Activated CD8-positive, alpha-beta T cell treated with anti-CD3 and anti-CD28 coated beads, Interleukin-2, amount 10 ng/mL, durations not matched to agents 7 days and 5 days (primary cell): ENCODE data around the gene TRAF3IP1. TPM values are rescaled to one million over a fixed set of nuclear protein-coding genes. Genes with fewer than 3 reads are reported as not detected.
A peak's percentile ranks its signal among the peaks of the same experiment; 100 is the strongest.

Experiments used
- ATAC-seq: fragments of 150-1000 bp; cut with Tn5 transposase; one replicate; pipeline ENCODE4 v1.10.0; 2021; ENCODE audit warnings: moderate library complexity
- CTCF ChIA-PET: fragments of 350-600 bp; sonication (Branson Sonifier 250); formaldehyde crosslinking; loops from one replicate; lab custom pipeline; 2021; ENCODE audit warnings: antibody characterized with exemption; lab: Charles Lee
- POLR2A ChIA-PET: fragments of 350-600 bp; sonication (Branson Sonifier 250); formaldehyde crosslinking; loops from one replicate; lab custom pipeline; 2021; ENCODE audit warnings: antibody characterized with exemption; lab: Charles Lee
- DNase-seq: peaks from one replicate; pipeline ENCODE4 v3.0.0-alpha.2; 2020
- H3K27ac Mint-ChIP-seq: one replicate; pipeline ENCODE4 v1.8.0; 2021; ENCODE audit warnings: mild to moderate bottlenecking, mixed read lengths
- H3K27me3 Mint-ChIP-seq: one replicate; pipeline ENCODE4 v1.8.0; 2021; ENCODE audit warnings: low read depth, mixed read lengths
- H3K36me3 Mint-ChIP-seq: one replicate; pipeline ENCODE4 v1.8.0; 2021; ENCODE audit warnings: low read depth, mixed read lengths
- H3K4me1 Mint-ChIP-seq: one replicate; pipeline ENCODE4 v1.8.0; 2021; ENCODE audit warnings: low read depth, mixed read lengths
- H3K4me3 Mint-ChIP-seq: one replicate; pipeline ENCODE4 v1.8.0; 2021; ENCODE audit warnings: mild to moderate bottlenecking, mixed read lengths
- H3K9me3 Mint-ChIP-seq: one replicate; pipeline ENCODE4 v1.8.0; 2022; ENCODE audit warnings: mixed read lengths; ENCODE audit not compliant: insufficient read depth
- total RNA-seq, 2 experiments: library from RNA; stranded (reverse); gene quantifications; one replicate each; pipeline ENCODE4 v1.2.3, GENCODE V29; 2021

Gene TRAF3IP1
- total RNA-seq, 2 experiments from 2014 or later: 7.1 to 7.5 TPM

- Mint-ChIP-seq H3K36me3 (peaks cover 9% of the 10 kb centered on the region), H3K4me3 (no peak overlapping the region), H3K4me1 (peaks cover 52% of the 10 kb centered on the region), H3K27me3 (peaks cover 5% of the 10 kb centered on the region), H3K27ac (peak overlapping the region; percentile 7), H3K9me3 (no peaks in the 10 kb centered on the region)
- ChIA-PET POLR2A (no interaction called here), CTCF (interaction anchor here (0.9 to 1.2 kb wide), 6 partner anchors 14 to 408 kb away, joined by 3 read pairs; no protein-coding TSS in a partner anchor)
- ATAC-seq (peak; percentile 41), DNase-seq (no peak)
Measured at GRCh38 chr2:238376884-238377391, 56.6 kb downstream of the TRAF3IP1 start.

GRCh38 chr2:238378230-238379095, 58.1 kb downstream of the TRAF3IP1 start:
- ChIA-PET POLR2A (no interaction called here), CTCF (interaction anchor here (1.1 to 1.6 kb wide), 3 partner anchors 8 to 86 kb away, joined by 3 to 11 read pairs (median 3); no protein-coding TSS in a partner anchor)
- peaks cover 64% of the 10 kb centered on the region for H3K4me1 Mint-ChIP-seq
- ATAC-seq: no peak
- DNase-seq: no peak
- H3K27me3 Mint-ChIP-seq: peaks cover 5% of the 10 kb centered on the region
- no peak overlapping the region for H3K27ac Mint-ChIP-seq
- peaks cover 10% of the 10 kb centered on the region for H3K36me3 Mint-ChIP-seq
- no peak overlapping the region for H3K4me3 Mint-ChIP-seq
- H3K9me3 Mint-ChIP-seq: no peaks in the 10 kb centered on the region

- peaks cover 64% of the 10 kb centered on the region for H3K4me1 Mint-ChIP-seq
- peaks cover 10% of the 10 kb centered on the region for H3K36me3 Mint-ChIP-seq
- ATAC-seq (peak; percentile 71), DNase-seq (peak; percentile 70)
- ChIA-PET POLR2A (no interaction called here), CTCF (interaction anchor here (1.6 kb wide), 1 partner anchor 9 kb away, joined by 11 read pairs; no protein-coding TSS in a partner anchor)
- peaks cover 5% of the 10 kb centered on the region for H3K27me3 Mint-ChIP-seq
- peak overlapping the region; percentile 1 for H3K4me3 Mint-ChIP-seq
- peak overlapping the region; percentile 48 for H3K27ac Mint-ChIP-seq
- H3K9me3 Mint-ChIP-seq: no peaks in the 10 kb centered on the region
Measured at GRCh38 chr2:238379096-238379810, 58.9 kb downstream of the TRAF3IP1 start.

- H3K27ac Mint-ChIP-seq: no peak overlapping the region
- H3K4me1 Mint-ChIP-seq: peaks cover 64% of the 10 kb centered on the region
- peaks cover 3% of the 10 kb centered on the region for H3K27me3 Mint-ChIP-seq
- no peak for DNase-seq
- ChIA-PET CTCF (interaction anchor here (1.6 kb wide), 1 partner anchor 10 kb away, joined by 11 read pairs; no protein-coding TSS in a partner anchor), POLR2A (no interaction called here)
- H3K36me3 Mint-ChIP-seq: peaks cover 10% of the 10 kb centered on the region
- no peak for ATAC-seq
- H3K4me3 Mint-ChIP-seq: no peak overlapping the region
- no peaks in the 10 kb centered on the region for H3K9me3 Mint-ChIP-seq
Measured at GRCh38 chr2:238380336-238380735, 60.0 kb downstream of the TRAF3IP1 start.

- Mint-ChIP-seq H3K4me1 (peaks cover 64% of the 10 kb centered on the region), H3K9me3 (no peaks in the 10 kb centered on the region), H3K36me3 (peaks cover 10% of the 10 kb centered on the region), H3K27ac (no peak overlapping the region), H3K4me3 (no peak overlapping the region), H3K27me3 (peaks cover 2% of the 10 kb centered on the region)
- CTCF ChIA-PET: no interaction called here
- POLR2A ChIA-PET: no interaction called here
- DNase-seq: no peak
- no peak for ATAC-seq
Measured at GRCh38 chr2:238380785-238381184, 60.5 kb downstream of the TRAF3IP1 start.

GRCh38 chr2:238381341-238382115, 61.2 kb downstream of the TRAF3IP1 start:
- Mint-ChIP-seq H3K27me3 (no peaks in the 10 kb centered on the region), H3K4me1 (peaks cover 64% of the 10 kb centered on the region), H3K36me3 (peaks cover 10% of the 10 kb centered on the region), H3K9me3 (no peaks in the 10 kb centered on the region), H3K4me3 (no peak overlapping the region), H3K27ac (peak overlapping the region; percentile 46)
- ChIA-PET POLR2A (interaction anchor here (0.7 kb wide), 1 partner anchor 183 kb away, joined by 3 read pairs; no protein-coding TSS in a partner anchor), CTCF (interaction anchor here (1.4 kb wide), 1 partner anchor 11 kb away, joined by 3 read pairs; no protein-coding TSS in a partner anchor)
- no peak for DNase-seq
- no peak for ATAC-seq

- Mint-ChIP-seq H3K4me1 (peaks cover 61% of the 10 kb centered on the region), H3K27ac (no peak overlapping the region), H3K36me3 (peaks cover 10% of the 10 kb centered on the region), H3K4me3 (no peak overlapping the region), H3K27me3 (no peaks in the 10 kb centered on the region), H3K9me3 (no peaks in the 10 kb centered on the region)
- ChIA-PET CTCF (interaction anchor here (1.4 kb wide), 1 partner anchor 12 kb away, joined by 3 read pairs; no protein-coding TSS in a partner anchor), POLR2A (interaction anchor here (0.7 kb wide), 1 partner anchor 46 kb away, joined by 3 read pairs; no protein-coding TSS in a partner anchor)
- DNase-seq (no peak), ATAC-seq (no peak)
Measured at GRCh38 chr2:238382381-238382781, 62.1 kb downstream of the TRAF3IP1 start.

GRCh38 chr2:238383135-238383534, 62.8 kb downstream of the TRAF3IP1 start:
- peaks cover 10% of the 10 kb centered on the region for H3K36me3 Mint-ChIP-seq
- H3K9me3 Mint-ChIP-seq: no peaks in the 10 kb centered on the region
- DNase-seq (no peak), ATAC-seq (no peak)
- no peaks in the 10 kb centered on the region for H3K27me3 Mint-ChIP-seq
- H3K4me3 Mint-ChIP-seq: no peak overlapping the region
- ChIA-PET CTCF (no interaction called here), POLR2A (no interaction called here)
- peaks cover 58% of the 10 kb centered on the region for H3K4me1 Mint-ChIP-seq
- no peak overlapping the region for H3K27ac Mint-ChIP-seq

- Mint-ChIP-seq H3K9me3 (no peaks in the 10 kb centered on the region), H3K27me3 (no peaks in the 10 kb centered on the region), H3K4me3 (no peak overlapping the region), H3K4me1 (peaks cover 51% of the 10 kb centered on the region), H3K27ac (no peak overlapping the region), H3K36me3 (peaks cover 10% of the 10 kb centered on the region)
- ChIA-PET POLR2A (no interaction called here), CTCF (no interaction called here)
- ATAC-seq (no peak), DNase-seq (no peak)
Measured at GRCh38 chr2:238383743-238384380, 63.5 kb downstream of the TRAF3IP1 start.

GRCh38 chr2:238387332-238387731, 67.0 kb downstream of the TRAF3IP1 start:
- ATAC-seq (no peak), DNase-seq (no peak)
- ChIA-PET POLR2A (no interaction called here), CTCF (interaction anchor here (1.9 kb wide), 1 partner anchor 17 kb away, joined by 8 read pairs; no protein-coding TSS in a partner anchor)
- Mint-ChIP-seq H3K36me3 (peaks cover 4% of the 10 kb centered on the region), H3K4me1 (peaks cover 25% of the 10 kb centered on the region), H3K27me3 (peaks cover 2% of the 10 kb centered on the region), H3K27ac (no peak overlapping the region), H3K9me3 (no peaks in the 10 kb centered on the region), H3K4me3 (no peak overlapping the region)
